ENCODE measurements around the gene GATC.
"Not testable (repeated sequence)": the region's sequence is repeated elsewhere in the genome, so short reads cannot be mapped to it uniquely, and the experiment has no call there.

GATC gene

DNA sequence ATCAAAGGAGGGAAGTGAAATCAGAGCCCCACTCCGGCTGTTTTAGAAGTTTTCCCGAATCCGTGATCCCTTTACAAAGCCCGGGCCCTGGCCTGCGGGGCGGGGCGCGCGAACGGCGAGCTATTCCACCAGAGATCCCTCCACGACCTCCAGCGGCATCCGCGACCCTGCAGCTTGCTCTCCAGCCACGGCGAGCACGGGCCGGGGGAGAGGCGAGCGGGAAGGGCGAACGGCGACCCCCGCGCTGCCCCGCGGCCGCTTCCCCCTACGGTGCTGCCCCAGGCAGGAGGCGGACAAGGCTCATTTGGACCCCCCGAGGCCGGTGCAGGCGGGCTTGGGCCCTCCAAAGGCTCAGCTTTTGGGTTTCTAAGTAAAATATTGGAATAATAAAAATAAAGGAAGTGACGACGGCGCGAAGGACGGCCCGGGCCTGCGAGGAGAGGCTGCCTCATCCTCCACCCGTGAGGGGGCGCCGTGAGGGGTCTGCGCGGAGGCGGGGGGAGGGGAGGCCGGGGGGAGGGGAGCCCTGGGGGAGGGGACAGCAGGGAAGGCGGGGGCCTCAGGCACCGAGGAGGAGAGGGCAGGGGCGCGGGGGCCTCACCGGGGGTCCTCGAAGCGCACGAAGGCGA is 22.7 kb downstream of the GATC start:
- in situ Hi-C loops (cut with MboI; ENCODE audit: low sequenced_read_pairs): no loop called here

DNA sequence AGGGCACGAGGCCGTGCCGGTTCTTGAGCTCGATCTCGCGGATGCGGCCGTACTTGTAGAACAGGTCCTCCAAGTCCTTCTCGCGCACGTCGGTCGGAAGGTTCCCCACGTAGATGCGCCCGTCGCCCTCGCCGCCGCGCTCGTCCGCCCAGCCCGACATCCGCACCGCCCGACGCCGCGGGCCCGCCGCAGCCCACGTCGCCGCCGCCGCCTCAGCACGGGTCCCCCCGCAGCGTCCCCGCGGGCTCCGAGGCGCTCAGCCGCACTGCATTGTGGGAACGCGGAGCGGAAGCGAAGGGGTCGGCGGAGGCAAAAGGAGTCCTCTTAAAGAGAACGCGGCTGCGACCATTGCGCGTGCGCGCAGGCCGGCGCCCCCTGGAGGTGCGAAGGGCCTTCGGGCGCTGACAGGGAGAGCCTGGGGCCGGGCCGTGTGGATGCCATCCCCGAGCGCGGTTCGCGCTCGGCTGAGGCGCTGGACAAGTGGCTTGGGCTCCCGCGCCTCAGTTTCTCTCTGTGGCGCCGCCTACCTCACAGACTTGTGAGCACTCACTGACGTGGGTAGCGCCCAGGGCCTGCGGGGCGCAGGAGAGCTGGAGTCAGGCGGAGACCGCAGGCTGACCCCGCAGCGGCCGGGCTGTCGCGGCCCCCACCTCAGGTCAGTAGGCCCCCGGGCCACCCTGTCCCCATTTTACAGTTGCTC is 23.4 kb downstream of the GATC start, which contains the start of gene SRSF9:
Gene SRSF9 (minus strand): TSS at position 299 of the 700 bp plus-strand sequence. CDS start 139 bp downstream, at position 160.
- in situ Hi-C loops (cut with MboI; ENCODE audit: low sequenced_read_pairs): no loop called here

DNA sequence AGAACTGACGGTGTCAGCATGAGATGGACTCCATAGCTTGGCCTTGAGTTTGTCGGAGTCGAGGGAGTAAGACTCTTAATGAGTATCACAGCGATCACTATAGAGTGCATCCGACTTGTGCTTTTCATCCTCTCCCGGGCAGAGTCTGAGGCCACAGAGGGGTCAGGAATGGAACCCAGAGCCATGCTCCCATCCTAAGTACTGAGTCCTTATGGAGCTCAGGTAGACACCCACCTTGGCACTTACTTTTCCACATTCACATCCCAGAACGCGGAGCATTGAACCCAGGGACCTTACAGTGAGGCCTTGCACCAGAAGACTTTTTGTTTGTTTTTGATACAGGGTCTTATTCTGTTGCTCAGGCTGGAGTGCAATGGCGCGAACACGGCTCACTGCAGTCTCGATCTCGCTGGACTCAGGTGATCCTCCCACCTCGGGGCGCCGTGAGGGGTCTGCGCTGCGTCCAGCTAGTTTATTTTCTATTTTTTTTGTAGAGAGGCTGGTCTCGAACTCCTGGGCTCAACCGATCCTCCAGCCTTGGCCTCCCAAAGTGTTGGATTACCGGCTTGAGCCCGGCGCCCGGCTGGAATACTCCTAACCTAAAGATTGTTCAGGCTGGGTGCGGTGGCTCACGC is 24.0 kb downstream of the GATC start:
- in situ Hi-C loops (cut with MboI; ENCODE audit: low sequenced_read_pairs): no loop called here

DNA sequence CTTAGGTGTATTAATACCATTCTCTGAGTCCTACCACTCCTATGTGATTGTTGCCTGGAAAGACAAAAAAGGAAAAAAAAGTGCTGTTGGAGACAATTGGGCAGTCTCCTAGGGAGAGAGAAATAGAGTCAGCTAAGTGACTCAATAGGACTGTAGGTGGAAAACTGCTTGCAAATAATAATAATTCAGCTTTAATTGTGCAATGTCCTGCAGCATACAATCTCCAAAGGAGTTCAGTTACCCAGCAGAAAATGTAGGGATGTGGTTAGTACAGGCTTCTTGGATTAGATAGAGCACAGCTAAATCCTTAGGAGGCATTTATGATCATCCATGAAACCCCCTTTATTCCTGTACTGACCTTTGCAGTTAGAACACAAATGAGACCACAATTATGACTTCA is 26.3 kb downstream of the GATC start:
- in situ Hi-C loops (cut with MboI; ENCODE audit: low sequenced_read_pairs): no loop called here

DNA sequence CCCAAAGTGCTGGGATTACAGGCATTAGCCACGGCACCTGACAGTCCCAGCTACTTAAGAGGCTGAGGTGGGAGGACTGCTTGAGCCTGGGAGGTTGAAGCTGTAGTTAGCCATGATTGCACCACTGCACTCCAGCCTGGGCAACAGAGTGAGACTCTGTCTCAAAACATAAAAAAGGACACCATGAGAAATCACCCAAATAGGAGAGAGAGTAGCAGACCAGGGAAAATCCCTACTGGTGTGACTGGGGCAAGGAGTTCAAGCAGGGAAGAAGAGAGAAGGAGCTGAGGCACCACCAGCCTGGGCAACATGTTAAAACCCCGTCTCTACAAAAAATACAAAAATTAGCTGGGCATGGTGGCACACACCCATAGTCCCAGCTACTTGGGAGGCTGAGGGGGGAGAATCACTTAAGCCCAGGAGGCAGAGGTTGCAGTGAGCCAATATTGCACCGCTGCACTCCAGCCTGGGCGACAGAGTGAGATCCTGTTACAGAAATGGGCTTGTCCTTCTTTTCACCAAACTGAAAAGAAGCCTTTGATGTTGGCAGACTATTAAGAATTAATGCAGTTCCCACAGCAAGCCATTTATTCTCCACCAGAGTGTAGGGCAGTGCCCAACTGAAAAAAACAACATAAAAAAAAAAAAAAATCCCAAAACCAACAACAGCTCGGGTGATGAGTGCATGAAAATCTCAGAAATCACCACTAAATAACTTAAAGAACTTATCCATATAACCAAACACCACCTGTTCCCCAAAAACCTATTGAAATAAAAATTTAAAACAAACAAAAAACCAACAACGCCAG is 27.8 kb downstream of the GATC start:
- in situ Hi-C loops (cut with MboI; ENCODE audit: low sequenced_read_pairs): no loop called here

DNA sequence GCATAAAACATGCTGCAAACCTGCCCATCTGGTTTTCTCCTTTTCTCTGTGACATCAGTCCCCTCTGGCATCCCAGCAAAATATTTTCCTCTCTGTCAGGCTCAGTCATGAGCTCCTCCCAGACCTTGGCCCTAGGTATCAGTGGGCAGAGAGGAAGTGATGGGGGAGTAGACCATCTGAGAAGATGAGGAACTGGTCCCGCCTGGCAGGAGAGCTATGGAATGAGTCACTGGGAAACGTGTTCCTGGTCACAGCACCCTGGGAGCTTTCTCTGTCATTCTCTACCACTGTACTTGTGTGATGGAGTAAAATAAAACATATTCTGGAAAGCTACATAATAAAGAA is 28.3 kb downstream of the GATC start:
- in situ Hi-C loops (cut with MboI; ENCODE audit: low sequenced_read_pairs): no loop called here

DNA sequence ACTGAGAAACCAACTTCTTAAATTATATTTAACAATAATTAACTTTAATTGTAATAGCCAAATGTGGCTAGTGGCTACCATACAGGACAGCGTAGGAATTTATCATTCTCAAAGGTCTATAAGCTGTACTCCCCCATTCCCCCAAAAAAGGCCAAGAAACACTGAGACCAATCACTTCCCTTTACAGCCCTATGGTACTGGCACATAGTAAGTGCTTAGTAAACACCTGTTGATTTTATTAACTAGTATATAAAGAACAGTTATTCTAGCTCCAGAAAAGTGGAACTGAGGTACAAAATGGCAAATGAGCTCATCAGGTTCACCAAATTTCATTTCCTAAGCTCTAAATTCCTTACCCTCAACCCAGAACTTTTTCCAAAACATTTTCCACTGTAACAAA is 29.4 kb downstream of the GATC start:
- in situ Hi-C loops (cut with MboI; ENCODE audit: low sequenced_read_pairs): no loop called here

DNA sequence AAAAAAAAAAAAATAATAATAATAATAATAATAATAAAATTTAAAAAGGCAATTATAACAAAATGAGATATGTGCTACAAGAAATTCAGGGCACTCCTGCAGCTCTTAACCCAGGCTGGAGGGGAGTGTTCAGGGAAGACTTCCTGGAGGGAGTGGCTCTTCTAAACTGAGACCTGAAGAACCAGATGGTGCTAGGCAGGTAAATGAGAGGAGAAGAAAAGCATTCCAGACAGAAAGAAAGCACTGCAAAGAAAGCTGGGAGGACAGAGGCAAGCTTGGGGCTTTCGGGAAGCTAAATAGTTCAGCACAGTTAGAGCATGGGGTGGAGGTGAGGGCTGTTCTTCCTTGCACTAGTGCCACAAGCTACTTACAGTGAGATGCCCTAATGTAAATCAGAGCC is 33.2 kb downstream of the GATC start:
- in situ Hi-C loops (cut with MboI; ENCODE audit: low sequenced_read_pairs): no loop called here

DNA sequence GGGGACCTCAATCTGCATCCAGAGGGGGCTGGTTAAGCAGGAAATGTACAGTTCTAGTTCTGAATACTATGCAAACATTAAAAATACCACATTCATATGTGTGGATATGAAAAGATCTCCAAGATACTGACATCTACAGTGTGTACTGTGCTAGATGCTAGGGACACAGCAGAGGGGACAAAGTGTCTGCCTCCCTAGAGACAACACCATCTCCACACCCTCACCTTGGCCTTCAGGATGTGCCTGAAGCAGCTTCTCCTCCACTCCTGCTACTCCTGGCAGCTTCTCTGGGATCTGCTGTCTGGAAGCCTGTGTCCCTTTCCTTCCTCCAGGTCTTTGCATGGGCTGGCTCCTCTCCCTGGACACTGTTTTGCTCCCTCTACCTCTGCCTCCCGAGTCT is 34.0 kb downstream of the GATC start:
- in situ Hi-C loops (cut with MboI; ENCODE audit: low sequenced_read_pairs): no loop called here

DNA sequence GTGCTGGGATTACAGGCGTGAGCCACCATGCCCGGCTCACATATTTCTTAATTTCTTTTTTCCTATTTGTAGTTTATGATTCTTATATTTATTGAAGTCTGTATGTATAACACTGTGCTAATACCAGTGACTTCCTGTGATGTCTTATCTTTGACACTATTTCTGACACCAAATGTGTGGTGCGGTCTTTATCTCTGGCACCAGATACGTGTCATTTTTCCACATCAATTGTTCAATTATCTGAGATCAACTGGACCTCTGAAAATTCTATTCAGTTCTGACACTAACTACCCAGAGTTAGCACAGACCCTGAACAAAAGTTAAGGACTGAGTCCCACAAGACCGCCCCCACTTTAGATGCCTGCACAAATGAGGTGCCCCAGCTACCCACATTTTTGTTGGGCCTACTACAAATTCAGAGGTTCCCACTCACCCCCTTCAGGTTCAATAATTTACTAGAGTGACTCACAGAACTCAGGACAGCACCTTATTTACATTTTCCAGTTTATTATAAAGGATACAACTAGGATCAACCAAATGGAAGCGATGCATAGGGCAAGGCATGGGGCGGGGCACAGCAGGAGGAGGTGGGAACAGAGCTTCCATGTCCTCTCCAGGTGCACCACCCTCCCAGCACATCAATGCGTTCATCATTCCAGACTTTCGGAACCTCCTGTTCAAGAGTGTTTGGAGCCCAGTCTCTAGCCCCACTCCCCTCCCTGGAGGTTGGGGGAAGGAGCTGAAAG is 35.0 kb downstream of the GATC start:
- in situ Hi-C loops (cut with MboI; ENCODE audit: low sequenced_read_pairs): no loop called here

DNA sequence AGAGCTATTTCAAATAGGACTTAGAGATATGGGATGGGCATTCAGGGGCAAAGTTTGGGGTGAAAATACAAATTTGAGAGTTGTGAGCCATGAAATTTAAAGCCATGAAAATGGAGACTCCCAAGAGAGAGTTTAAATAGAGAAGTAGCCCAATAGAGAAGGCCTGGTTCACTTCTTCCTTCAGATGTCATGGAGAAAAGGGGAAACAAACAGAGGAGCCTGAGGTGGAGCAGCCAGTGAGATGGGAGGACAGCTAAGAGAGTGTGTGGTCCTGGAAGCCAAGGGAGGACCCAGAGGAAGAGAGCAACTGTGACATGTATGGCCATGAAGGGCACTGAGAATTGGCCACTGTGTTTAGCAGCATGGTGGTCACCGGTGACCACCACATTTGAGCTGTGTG is 37.4 kb downstream of the GATC start:
- in situ Hi-C loops (cut with MboI; ENCODE audit: low sequenced_read_pairs): no loop called here

DNA sequence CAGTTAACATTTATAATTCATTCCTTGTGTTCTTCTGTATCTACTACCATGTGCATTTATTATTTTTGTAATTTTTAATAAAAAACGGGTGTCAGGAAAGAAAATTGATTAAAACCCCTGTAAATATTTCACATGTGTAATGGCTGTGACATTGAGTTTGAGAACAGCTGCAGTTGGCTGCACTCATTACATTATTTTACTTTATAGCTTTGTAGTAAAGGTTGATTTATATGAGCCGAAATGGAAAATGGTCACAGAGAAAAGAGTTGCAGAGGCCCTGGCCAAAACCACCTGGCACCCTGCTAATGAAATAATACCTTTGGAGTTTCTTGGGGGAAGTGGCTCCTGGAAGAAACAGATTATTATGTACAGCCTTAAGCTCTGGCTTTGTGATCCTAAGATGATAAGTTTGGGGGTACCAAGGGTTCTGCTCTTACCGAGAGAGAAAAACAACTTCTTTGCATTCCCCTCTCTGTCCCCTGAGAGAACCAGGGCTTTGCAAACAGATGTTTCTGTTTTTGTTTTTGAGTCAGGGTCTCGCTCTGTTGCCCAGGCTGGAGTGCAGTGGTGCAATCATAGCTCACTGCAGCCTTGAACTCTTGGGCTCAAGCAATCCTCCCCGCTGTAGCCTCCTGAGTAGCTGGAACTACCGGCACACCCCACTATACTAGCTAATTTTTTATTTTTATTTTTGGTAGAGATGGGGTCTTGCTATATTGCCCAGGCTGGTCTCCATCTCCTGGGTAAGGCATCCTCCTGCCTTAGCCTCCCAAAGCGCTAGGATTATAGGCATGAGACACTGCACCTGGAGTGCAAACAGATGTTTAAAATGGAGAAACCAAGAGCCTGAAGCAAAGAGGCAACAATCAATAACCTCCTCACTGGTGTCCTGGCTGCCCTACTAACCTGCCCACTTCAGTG is 40.0 kb downstream of the GATC start:
- in situ Hi-C loops (cut with MboI; ENCODE audit: low sequenced_read_pairs): no loop called here

DNA sequence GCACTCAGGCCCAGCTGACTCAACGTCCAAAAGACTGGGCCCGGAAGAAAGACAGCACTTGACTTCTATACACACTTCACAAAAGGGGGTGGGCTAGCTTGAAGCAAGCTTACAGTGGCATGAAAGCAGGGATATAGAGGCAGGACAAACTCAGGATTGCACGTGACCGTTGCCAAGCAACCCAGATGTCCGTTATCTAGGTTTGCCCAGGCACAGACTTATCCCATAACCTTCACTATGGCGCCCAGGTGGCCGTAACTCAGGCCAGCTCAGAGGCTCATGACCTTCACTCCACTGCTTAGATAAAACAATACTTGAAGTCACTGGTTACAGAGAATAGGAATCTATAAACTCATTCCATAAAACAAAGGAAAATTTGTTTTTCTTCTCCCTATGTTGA is 41.3 kb downstream of the GATC start:
- in situ Hi-C loops (cut with MboI; ENCODE audit: low sequenced_read_pairs): not testable (repeated sequence)

DNA sequence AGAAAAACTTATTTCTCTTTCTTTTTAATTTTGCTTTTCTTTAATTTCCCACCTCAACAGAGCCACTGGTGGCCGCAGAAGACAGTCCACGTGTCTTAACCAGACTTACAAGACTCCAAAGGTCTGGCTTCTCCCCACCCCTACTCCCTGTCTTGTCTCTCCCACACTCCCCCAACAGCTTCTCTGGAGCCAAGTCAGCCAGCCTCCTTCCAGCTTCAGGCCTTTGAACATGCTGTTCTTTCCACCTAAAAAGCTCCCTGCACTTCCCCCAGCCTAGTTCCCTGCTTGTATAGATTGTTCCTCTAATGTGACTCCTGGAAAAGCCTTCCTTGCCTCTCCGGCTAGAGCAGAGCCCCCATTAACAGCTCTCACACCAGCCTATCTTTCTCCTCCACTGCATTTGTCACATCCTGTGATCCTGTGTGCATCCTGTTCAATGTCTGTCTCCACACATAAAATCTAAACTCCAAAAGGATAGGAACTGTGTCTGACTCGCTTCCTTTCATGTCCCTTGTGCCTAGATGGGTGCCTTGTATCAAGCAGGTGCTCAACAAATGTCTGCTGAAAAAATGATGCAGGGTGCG is 41.9 kb downstream of the GATC start:
- in situ Hi-C loops (cut with MboI; ENCODE audit: low sequenced_read_pairs): no loop called here

DNA sequence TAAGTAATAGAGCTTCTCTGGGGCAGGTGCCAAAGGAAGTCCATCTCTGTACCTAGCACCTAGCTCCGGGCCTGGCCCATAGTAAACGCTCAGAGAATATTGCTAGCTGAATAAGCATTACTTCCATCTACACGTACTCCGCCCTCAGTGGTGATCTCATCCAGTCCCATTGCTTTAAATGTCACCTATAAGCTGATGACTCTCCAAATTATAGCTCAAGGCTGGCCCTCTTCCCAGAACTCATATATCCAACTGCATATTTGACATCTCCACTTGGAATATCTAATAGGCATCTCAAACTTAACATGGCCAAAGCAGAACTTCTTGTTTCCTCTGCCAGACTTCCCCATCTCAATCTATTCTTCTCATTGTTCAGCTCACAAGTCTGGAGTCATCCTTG is 42.8 kb downstream of the GATC start:
- in situ Hi-C loops (cut with MboI; ENCODE audit: low sequenced_read_pairs): no loop called here

DNA sequence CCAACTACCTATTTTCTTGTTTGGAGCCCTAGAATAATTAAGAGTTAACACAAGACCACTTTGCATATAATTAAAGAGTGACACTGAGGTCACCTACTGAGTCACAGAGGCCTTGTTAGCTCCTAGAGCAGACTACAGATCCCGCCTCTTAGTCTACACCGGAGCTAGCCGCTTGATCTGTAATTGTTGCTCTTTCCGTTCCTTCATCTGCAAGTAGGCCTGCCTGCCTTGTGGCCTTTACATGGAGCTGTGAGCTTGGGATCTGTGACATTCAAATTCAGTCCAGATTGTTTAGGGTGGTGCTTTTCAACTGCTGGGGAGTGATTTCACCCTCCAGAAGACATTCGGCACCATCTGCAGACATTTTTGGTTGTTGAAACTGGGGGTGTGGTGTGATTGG is 44.1 kb downstream of the GATC start:
- in situ Hi-C loops (cut with MboI; ENCODE audit: low sequenced_read_pairs): no loop called here

DNA sequence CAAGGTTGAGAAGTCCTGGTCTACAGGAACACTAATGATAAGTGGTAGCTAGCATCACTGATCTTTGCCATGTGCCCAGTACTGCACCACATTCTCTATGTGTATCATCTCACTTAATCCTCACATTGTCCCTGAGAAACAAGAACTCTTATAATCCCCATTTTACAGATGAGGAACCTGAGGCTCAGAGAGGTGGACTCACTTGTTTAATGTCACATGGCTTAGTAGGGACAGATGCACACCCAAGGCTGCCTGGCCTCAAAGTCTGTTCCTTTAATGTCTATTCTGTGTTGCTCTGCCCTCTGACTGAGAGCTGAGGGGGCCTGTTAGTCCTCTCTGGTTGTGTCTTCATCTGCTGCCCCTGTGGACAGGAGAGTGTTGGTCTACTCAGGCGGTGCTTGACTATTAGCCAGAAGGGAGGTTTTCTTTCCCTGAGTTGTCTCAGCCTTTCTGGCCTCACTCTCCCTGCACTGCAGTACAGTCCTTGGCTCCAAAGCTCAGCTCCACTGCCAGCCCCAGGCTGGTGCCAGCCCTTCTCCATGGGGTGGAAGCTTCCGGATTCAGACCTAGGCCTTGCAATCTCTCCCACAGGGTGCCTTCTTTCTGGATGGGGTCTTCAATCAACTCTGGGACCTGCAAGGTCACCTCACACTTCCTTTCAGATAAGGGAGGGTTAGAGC is 44.7 kb downstream of the GATC start:
- in situ Hi-C loops (cut with MboI; ENCODE audit: low sequenced_read_pairs): no loop called here

DNA sequence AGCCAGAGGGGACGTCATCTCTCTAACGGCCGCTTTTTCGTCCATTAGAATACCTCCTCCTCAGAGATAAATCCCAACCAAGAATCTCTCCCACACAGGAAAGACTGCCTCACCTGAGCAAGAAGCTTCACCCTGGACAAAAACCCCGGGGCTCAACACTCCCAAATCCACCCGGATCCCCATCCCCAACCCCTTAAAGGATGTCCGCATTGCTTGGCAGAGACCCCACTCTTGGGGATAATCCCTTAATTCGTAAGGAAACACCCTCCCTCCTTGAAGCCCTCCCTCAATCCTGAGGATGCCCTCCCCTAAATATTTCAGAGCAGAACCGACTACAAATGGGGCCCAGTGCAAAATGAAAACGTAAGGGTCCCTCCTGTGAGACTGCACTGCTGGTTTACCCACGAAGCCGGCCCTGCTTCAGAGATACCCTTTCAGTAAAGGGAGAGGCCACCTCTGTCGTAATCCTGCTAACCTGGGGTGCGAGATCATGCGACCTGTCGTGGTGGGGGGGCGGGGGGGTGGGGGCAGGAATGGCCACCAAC is 49.0 kb downstream of the GATC start:
- in situ Hi-C loops (cut with MboI; ENCODE audit: low sequenced_read_pairs): no loop called here
